GM06990 (cell line): Measurements from ENCODE around the gene AIM2.

Experiments used
- DNase-seq: peaks from one replicate; pipeline ENCODE4 v3.0.0-alpha.2; 2011; ENCODE audit not compliant: insufficient read length; ENCODE audit errors: extremely low read depth
- H3K27me3 ChIP-seq: replicated peaks from 2 replicates; pipeline ENCODE4 v1.6.0; 2011; ENCODE audit warnings: low read length; ENCODE audit not compliant: control insufficient read depth, insufficient read depth
- H3K36me3 ChIP-seq: 2 replicates; pipeline ENCODE4 v1.5.1; 2011; ENCODE audit warnings: low read length; ENCODE audit not compliant: control insufficient read depth, insufficient read depth
- H3K4me3 ChIP-seq: replicated peaks from 2 replicates; pipeline ENCODE4 v1.5.1; 2011; ENCODE audit warnings: low read depth, mild to moderate bottlenecking, control low read depth, low read length
- TF ChIP-seq, protein P1 (sequence below): IDR thresholded peaks from 2 replicates; pipeline ENCODE4 v1.5.1; 2011; ENCODE audit warnings: low read length, control low read depth, mild to moderate bottlenecking, inconsistent platforms; ENCODE audit not compliant: insufficient read depth, poor library complexity, severe bottlenecking

The AIM2 gene

DNA sequence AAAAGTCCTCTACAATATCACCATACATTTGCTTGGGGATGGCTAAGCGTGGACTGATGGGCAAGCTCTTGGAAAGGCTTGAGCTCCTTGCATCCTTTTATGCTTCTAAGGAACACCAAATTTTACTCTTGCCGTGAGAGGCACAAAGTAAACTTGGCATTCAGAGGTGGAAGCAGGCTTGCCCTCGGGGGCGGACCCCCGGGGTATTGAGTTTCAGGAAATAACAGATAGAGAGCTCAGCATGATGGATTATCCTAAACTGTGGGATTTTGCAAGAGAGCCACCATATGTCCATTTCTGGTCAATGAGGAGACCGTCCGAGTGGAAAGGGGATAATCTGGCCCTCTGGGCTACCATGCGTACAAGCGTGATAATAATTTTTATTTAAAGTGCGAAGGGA is 52.8 kb downstream of the AIM2 start:
- DNase-seq, result no peak
- Histone ChIP-seq H3K27me3 (no peaks in the 10 kb centered on the region), H3K4me3 (no peak overlapping the region), H3K36me3 (peaks cover 14% of the 10 kb centered on the region)
- TF ChIP-seq, protein P1, sequence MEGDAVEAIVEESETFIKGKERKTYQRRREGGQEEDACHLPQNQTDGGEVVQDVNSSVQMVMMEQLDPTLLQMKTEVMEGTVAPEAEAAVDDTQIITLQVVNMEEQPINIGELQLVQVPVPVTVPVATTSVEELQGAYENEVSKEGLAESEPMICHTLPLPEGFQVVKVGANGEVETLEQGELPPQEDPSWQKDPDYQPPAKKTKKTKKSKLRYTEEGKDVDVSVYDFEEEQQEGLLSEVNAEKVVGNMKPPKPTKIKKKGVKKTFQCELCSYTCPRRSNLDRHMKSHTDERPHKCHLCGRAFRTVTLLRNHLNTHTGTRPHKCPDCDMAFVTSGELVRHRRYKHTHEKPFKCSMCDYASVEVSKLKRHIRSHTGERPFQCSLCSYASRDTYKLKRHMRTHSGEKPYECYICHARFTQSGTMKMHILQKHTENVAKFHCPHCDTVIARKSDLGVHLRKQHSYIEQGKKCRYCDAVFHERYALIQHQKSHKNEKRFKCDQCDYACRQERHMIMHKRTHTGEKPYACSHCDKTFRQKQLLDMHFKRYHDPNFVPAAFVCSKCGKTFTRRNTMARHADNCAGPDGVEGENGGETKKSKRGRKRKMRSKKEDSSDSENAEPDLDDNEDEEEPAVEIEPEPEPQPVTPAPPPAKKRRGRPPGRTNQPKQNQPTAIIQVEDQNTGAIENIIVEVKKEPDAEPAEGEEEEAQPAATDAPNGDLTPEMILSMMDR, result no peak

DNA sequence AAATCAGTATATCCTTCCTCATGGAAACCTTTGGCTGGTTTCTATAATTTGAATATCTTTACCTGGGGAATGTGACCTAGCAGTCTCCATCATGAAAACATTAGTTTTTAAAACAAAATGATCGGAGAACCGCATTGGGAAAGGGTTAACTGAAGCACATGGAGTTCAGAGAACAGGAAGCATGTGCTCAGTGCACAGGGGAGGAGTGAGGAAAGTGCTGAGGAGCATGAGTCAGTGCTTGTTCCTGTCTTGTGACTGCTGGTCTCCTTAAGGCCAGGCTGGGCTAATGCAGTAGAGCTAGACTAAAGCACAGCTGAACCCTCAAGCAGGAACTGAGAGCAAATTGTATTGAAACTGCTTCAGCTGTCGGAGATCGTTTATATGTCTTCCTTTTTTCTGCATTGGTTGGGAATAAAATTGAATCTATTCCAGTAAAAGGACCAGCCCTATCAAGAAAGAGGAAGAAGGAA is 61.1 kb downstream of the AIM2 start:
- peak overlapping the region; percentile 32 for H3K4me3 ChIP-seq
- TF ChIP-seq, protein P1, result no peak
- H3K36me3 ChIP-seq, result peaks cover 17% of the 10 kb centered on the region
- DNase-seq, result peak; percentile 61
- H3K27me3 ChIP-seq, result no peaks in the 10 kb centered on the region

DNA sequence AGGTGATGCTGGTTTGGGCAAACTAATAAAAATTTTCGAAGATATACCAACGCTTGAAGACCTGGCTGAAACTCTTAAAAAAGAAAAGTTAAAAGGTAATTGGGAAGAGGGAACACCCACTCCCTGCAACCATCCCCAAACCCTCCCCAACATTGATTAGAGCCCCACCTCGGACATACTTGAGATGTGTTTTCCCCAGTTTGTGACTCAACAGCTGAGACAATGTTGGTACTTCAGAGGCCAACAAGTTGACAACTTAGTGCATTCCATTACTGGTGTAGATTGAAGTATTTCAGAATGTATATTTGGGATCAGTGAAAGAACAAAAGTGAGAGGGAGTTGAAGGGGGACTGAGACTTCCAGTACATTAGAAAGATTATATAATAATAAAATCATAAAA is 61.7 kb downstream of the AIM2 start:
- DNase-seq, result no peak
- Histone ChIP-seq H3K4me3 (peak overlapping the region; percentile 69), H3K36me3 (peaks cover 15% of the 10 kb centered on the region)

DNA sequence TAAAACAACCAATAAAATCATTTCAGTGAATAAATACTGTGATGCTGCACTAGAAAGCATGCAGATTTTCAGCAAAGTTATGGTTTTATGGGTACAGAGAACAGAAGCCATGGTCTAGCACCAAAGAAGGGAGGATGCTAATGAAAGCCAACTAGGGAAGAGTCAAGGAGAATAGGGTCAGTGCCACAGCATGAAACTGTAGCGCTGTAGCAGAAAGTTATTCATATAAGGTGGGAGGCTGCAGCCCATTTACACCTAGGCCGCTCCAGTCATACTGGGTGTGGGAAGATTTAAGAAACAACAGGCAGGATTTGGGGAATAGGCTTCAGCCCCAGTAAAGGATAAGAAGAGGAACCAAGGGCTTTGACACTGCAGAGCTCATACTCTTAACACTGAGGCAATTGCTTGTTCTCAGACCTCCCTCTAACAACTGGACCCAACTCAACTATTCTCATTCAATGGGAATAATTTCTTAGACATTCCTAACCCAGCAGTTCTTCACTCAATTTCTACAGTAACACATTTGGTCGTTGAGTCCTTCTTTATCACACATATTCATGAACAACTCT is 62.5 kb downstream of the AIM2 start:
- DNase-seq, result no peak
- Histone ChIP-seq H3K4me3 (peak overlapping the region; percentile 69), H3K27me3 (no peaks in the 10 kb centered on the region), H3K36me3 (peaks cover 14% of the 10 kb centered on the region)
- TF ChIP-seq, protein P1, result no peak

More for the DNA sequence above, 61.7 kb downstream of the AIM2 start:
- no peaks in the 10 kb centered on the region for H3K27me3 ChIP-seq
- TF ChIP-seq, protein P1, result no peak

DNA sequence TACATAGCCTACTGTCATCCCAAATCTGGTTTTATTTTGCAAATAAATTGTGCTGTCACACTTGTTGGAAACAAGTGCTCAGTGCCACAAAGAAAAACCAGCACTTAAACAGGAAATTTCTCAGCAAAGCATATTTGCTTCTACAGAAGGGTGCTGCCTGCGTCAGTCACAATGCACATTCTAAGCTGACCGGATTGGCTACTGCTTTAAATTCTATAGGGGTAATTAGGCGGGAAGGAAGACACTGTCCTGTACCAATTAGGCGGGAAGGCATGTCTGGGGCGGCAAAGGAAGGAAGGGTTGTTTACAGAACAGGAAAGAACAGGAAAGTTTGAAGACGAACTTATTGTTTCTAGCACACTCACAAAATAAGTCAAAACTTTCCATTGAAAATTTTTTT is 64.1 kb downstream of the AIM2 start:
- TF ChIP-seq, protein P1, result no peak
- peaks cover 11% of the 10 kb centered on the region for H3K36me3 ChIP-seq
- DNase-seq, result peak; percentile 47
- peak overlapping the region; percentile 69 for H3K4me3 ChIP-seq
- H3K27me3 ChIP-seq, result no peaks in the 10 kb centered on the region
